ENCODE results near the gene NRROS. TPM values are rescaled to one million over a fixed set of nuclear protein-coding genes. Genes with fewer than 3 reads are reported as not detected.
A peak's percentile ranks its signal among the peaks of the same experiment; 100 is the strongest.

NRROS gene
- total RNA-seq, 2 donors from 2014 or later: 2.1 to 3.2 TPM

GRCh38 chr3:196643201-196643749 lies 3.8 kb downstream of the NRROS start:
- Mint-ChIP-seq H3K27ac (no peak overlapping the region), H3K27me3 (ENCODE audit: insufficient read depth) (peaks cover 10% of the 10 kb centered on the region), H3K36me3 (ENCODE audit: low read depth) (no peaks in the 10 kb centered on the region), H3K4me3 (no peak overlapping the region), H3K4me1 (peaks cover 12% of the 10 kb centered on the region), H3K9me3 (no peaks in the 10 kb centered on the region)
- Histone ChIP-seq H3K4me1 (ENCODE audit: control insufficient read depth, insufficient read depth, low read length) (no peaks in the 10 kb centered on the region), H3K27me3 (ENCODE audit: control insufficient read depth, insufficient read depth, low read length, poor library complexity, severe bottlenecking) (peaks cover 22% of the 10 kb centered on the region), H3K36me3 (ENCODE audit: control insufficient read depth, insufficient read depth, low read length) (no peaks in the 10 kb centered on the region), H3K4me3 (ENCODE audit: low read length) (no peak overlapping the region), H3K27ac (ENCODE audit: low read depth, low read length) (no peak overlapping the region), H3K9me3 (ENCODE audit: control insufficient read depth, low read length) (no peaks in the 10 kb centered on the region), H3K9ac (ENCODE audit: extremely low read depth, low read length, poor library complexity, severe bottlenecking) (no peak overlapping the region)
- 95 to 96% methylated on average over 7 to 13 of the region's 13 CpGs for WGBS, 2 experiments (ENCODE audit: insufficient coverage in 1 of 2, insufficient read length in 1 of 2)
- no peak for DNase-seq
- no peak for TF ChIP-seq CTCF (conservative IDR thresholded peaks at IDR 0.05)

- TF ChIP-seq CTCF (conservative IDR thresholded peaks at IDR 0.05): no peak
- peak overlapping the region; percentile 53 for H3K27ac Mint-ChIP-seq
These were observed 4.3 kb downstream of the NRROS start for GRCh38 chr3:196643761-196644160.

GRCh38 chr3:196645096-196645495 lies 5.6 kb downstream of the NRROS start:
- H3K27ac Mint-ChIP-seq: no peak overlapping the region
- no peak overlapping the region for H3K4me3 Mint-ChIP-seq
- H3K4me1 ChIP-seq (ENCODE audit: control insufficient read depth, insufficient read depth, low read length): no peaks in the 10 kb centered on the region
- no peak for DNase-seq
- peaks cover 5% of the 10 kb centered on the region for H3K27me3 ChIP-seq (ENCODE audit: control insufficient read depth, insufficient read depth, low read length, poor library complexity, severe bottlenecking)
- no peaks in the 10 kb centered on the region for H3K9me3 Mint-ChIP-seq
- no peaks in the 10 kb centered on the region for H3K36me3 Mint-ChIP-seq (ENCODE audit: low read depth)
- TF ChIP-seq CTCF (conservative IDR thresholded peaks at IDR 0.05): no peak
- H3K9ac ChIP-seq (ENCODE audit: extremely low read depth, low read length, poor library complexity, severe bottlenecking): no peak overlapping the region
- 94 to 95% methylated on average over 2 to 4 of the region's 4 CpGs for WGBS, 2 experiments (ENCODE audit: insufficient coverage in 1 of 2, insufficient read length in 1 of 2)
- H3K27ac ChIP-seq (ENCODE audit: low read depth, low read length): no peak overlapping the region
- H3K36me3 ChIP-seq (ENCODE audit: control insufficient read depth, insufficient read depth, low read length): no peaks in the 10 kb centered on the region
- no peaks in the 10 kb centered on the region for H3K27me3 Mint-ChIP-seq (ENCODE audit: insufficient read depth)
- no peaks in the 10 kb centered on the region for H3K9me3 ChIP-seq (ENCODE audit: control insufficient read depth, low read length)
- H3K4me1 Mint-ChIP-seq: peaks cover 10% of the 10 kb centered on the region
- no peak overlapping the region for H3K4me3 ChIP-seq (ENCODE audit: low read length)

More at GRCh38 chr3:196643761-196644160, 4.3 kb downstream of the NRROS start:
- H3K27ac ChIP-seq (ENCODE audit: low read depth, low read length): no peak overlapping the region
- H3K27me3 Mint-ChIP-seq (ENCODE audit: insufficient read depth): peaks cover 7% of the 10 kb centered on the region
- no peak overlapping the region for H3K4me3 ChIP-seq (ENCODE audit: low read length)
- peaks cover 13% of the 10 kb centered on the region for H3K4me1 Mint-ChIP-seq
- DNase-seq: no peak
- H3K27me3 ChIP-seq (ENCODE audit: control insufficient read depth, insufficient read depth, low read length, poor library complexity, severe bottlenecking): peaks cover 18% of the 10 kb centered on the region
- no peaks in the 10 kb centered on the region for H3K9me3 Mint-ChIP-seq
- H3K36me3 ChIP-seq (ENCODE audit: control insufficient read depth, insufficient read depth, low read length): no peaks in the 10 kb centered on the region
- no peaks in the 10 kb centered on the region for H3K9me3 ChIP-seq (ENCODE audit: control insufficient read depth, low read length)
- 88 to 89% methylated on average over 3 to 5 of the region's 5 CpGs for WGBS, 2 experiments (ENCODE audit: insufficient coverage in 1 of 2, insufficient read length in 1 of 2)
- H3K4me3 Mint-ChIP-seq: no peak overlapping the region
- H3K9ac ChIP-seq (ENCODE audit: extremely low read depth, low read length, poor library complexity, severe bottlenecking): no peak overlapping the region
- no peaks in the 10 kb centered on the region for H3K36me3 Mint-ChIP-seq (ENCODE audit: low read depth)
- H3K4me1 ChIP-seq (ENCODE audit: control insufficient read depth, insufficient read depth, low read length): no peaks in the 10 kb centered on the region
